ENCODE measurements around the gene PDE5A.

PDE5A gene

GRCh38 chr4:119632216-119632615 is 3.6 kb upstream of the PDE5A start:
- DNase-seq (ENCODE audit: low spot score in 2 of 2), result no peak
- Histone ChIP-seq H3K4me1 (no peaks in the 10 kb centered on the region), H3K9me3 (no peaks in the 10 kb centered on the region), H3K27me3 (ENCODE audit: low read depth) (no peaks in the 10 kb centered on the region; the same call in 1 of the 2 replicates), H3K36me3 (replicated peaks) (no peaks in the 10 kb centered on the region), H3K4me3 (no peak overlapping the region)
- in situ Hi-C loops (cut with MboI; ENCODE audit: low sequenced_read_pairs), result loop anchor here (25.0 kb wide), 1 partner anchor 405 kb away; no protein-coding TSS in a partner anchor

GRCh38 chr4:119629142-119629471 is 503 bp upstream of the PDE5A start:
- H3K4me3 ChIP-seq, result peak overlapping the region; percentile 56
- no peak for DNase-seq (ENCODE audit: low spot score in 2 of 2)
- peaks cover 3% of the 10 kb centered on the region; the same call in 1 of the 2 replicates for H3K4me1 ChIP-seq
- no peaks in the 10 kb centered on the region for H3K36me3 ChIP-seq (replicated peaks)
- no peaks in the 10 kb centered on the region for H3K9me3 ChIP-seq
- in situ Hi-C loops (cut with MboI; ENCODE audit: low sequenced_read_pairs), result loop anchor here (25.0 kb wide), 1 partner anchor 408 kb away; no protein-coding TSS in a partner anchor
- no peaks in the 10 kb centered on the region for H3K27me3 ChIP-seq (ENCODE audit: low read depth)

- Histone ChIP-seq H3K4me3 (peak overlapping the region; percentile 56), H3K9me3 (no peaks in the 10 kb centered on the region), H3K27me3 (ENCODE audit: low read depth) (no peaks in the 10 kb centered on the region), H3K4me1 (peaks cover 10% of the 10 kb centered on the region), H3K36me3 (replicated peaks) (no peaks in the 10 kb centered on the region)
- in situ Hi-C loops (cut with MboI; ENCODE audit: low sequenced_read_pairs), result loop anchor here (25.0 kb wide), 1 partner anchor 410 kb away; no protein-coding TSS in a partner anchor
- DNase-seq (ENCODE audit: low spot score in 2 of 2), result peak; percentile 36 to 76
Observed at GRCh38 chr4:119627267-119628255, 1.0 kb downstream of the PDE5A start.

- in situ Hi-C loops (cut with MboI; ENCODE audit: low sequenced_read_pairs), result loop anchor here (25.0 kb wide), 1 partner anchor 410 kb away; no protein-coding TSS in a partner anchor
Observed at GRCh38 chr4:119626943-119627266, 1.7 kb downstream of the PDE5A start.

GRCh38 chr4:119626420-119626819 is 2.2 kb downstream of the PDE5A start:
- Histone ChIP-seq H3K4me3 (peak overlapping the region; percentile 56), H3K36me3 (replicated peaks) (no peaks in the 10 kb centered on the region), H3K27me3 (ENCODE audit: low read depth) (no peaks in the 10 kb centered on the region), H3K9me3 (no peaks in the 10 kb centered on the region), H3K4me1 (peaks cover 10% of the 10 kb centered on the region)
- no peak for DNase-seq (ENCODE audit: low spot score in 2 of 2)
- in situ Hi-C loops (cut with MboI; ENCODE audit: low sequenced_read_pairs), result loop anchor here (25.0 kb wide), 1 partner anchor 411 kb away; no protein-coding TSS in a partner anchor

More at GRCh38 chr4:119626943-119627266, 1.7 kb downstream of the PDE5A start:
- no peaks in the 10 kb centered on the region for H3K27me3 ChIP-seq (ENCODE audit: low read depth)
- H3K9me3 ChIP-seq, result no peaks in the 10 kb centered on the region
- H3K36me3 ChIP-seq (replicated peaks), result no peaks in the 10 kb centered on the region
- peaks cover 10% of the 10 kb centered on the region for H3K4me1 ChIP-seq
- no peak for DNase-seq (ENCODE audit: low spot score in 2 of 2)
- H3K4me3 ChIP-seq, result peak overlapping the region; percentile 56

- in situ Hi-C loops (cut with MboI; ENCODE audit: low sequenced_read_pairs), result loop anchor here (25.0 kb wide), 1 partner anchor 412 kb away; no protein-coding TSS in a partner anchor
- no peaks in the 10 kb centered on the region for H3K27me3 ChIP-seq (ENCODE audit: low read depth)
- H3K4me1 ChIP-seq, result peaks cover 10% of the 10 kb centered on the region
- DNase-seq (ENCODE audit: low spot score in 2 of 2), result no peak
- H3K9me3 ChIP-seq, result no peaks in the 10 kb centered on the region
- H3K36me3 ChIP-seq (replicated peaks), result no peaks in the 10 kb centered on the region
- H3K4me3 ChIP-seq, result no peak overlapping the region
Observed at GRCh38 chr4:119625761-119626160, 2.8 kb downstream of the PDE5A start.

GRCh38 chr4:119624356-119624755 is 4.2 kb downstream of the PDE5A start:
- Histone ChIP-seq H3K4me3 (no peak overlapping the region), H3K4me1 (peaks cover 14% of the 10 kb centered on the region), H3K36me3 (replicated peaks) (no peaks in the 10 kb centered on the region), H3K27me3 (ENCODE audit: low read depth) (no peaks in the 10 kb centered on the region), H3K9me3 (no peaks in the 10 kb centered on the region)
- DNase-seq (ENCODE audit: low spot score in 2 of 2), result no peak
- in situ Hi-C loops (cut with MboI; ENCODE audit: low sequenced_read_pairs), result no loop called here

- DNase-seq (ENCODE audit: low spot score in 2 of 2), result no peak
- H3K36me3 ChIP-seq (replicated peaks), result no peaks in the 10 kb centered on the region
- no peak overlapping the region for H3K4me3 ChIP-seq
- peaks cover 14% of the 10 kb centered on the region for H3K4me1 ChIP-seq
- no peaks in the 10 kb centered on the region for H3K27me3 ChIP-seq (ENCODE audit: low read depth)
- H3K9me3 ChIP-seq, result no peaks in the 10 kb centered on the region
- in situ Hi-C loops (cut with MboI; ENCODE audit: low sequenced_read_pairs), result no loop called here
Observed at GRCh38 chr4:119623025-119623424, 5.6 kb downstream of the PDE5A start.

GRCh38 chr4:119615068-119615719 is 13.4 kb downstream of the PDE5A start:
- Histone ChIP-seq H3K27me3 (ENCODE audit: low read depth) (no peaks in the 10 kb centered on the region), H3K36me3 (replicated peaks) (no peaks in the 10 kb centered on the region), H3K4me3 (no peak overlapping the region), H3K9me3 (no peaks in the 10 kb centered on the region), H3K4me1 (peaks cover 2% of the 10 kb centered on the region; the same call in 1 of the 2 replicates)
- in situ Hi-C loops (cut with MboI; ENCODE audit: low sequenced_read_pairs), result no loop called here
- DNase-seq (ENCODE audit: low spot score in 2 of 2), result no peak

GRCh38 chr4:119604266-119604665 is 24.3 kb downstream of the PDE5A start:
- no peak for DNase-seq (ENCODE audit: low spot score in 2 of 2)
- no peaks in the 10 kb centered on the region for H3K4me1 ChIP-seq
- in situ Hi-C loops (cut with MboI; ENCODE audit: low sequenced_read_pairs), result no loop called here
- no peaks in the 10 kb centered on the region for H3K36me3 ChIP-seq (replicated peaks)
- no peak overlapping the region for H3K4me3 ChIP-seq
- no peaks in the 10 kb centered on the region for H3K27me3 ChIP-seq (ENCODE audit: low read depth)
- H3K9me3 ChIP-seq, result no peaks in the 10 kb centered on the region

- in situ Hi-C loops (cut with MboI; ENCODE audit: low sequenced_read_pairs), result no loop called here
- H3K27me3 ChIP-seq (ENCODE audit: low read depth), result no peaks in the 10 kb centered on the region
- DNase-seq (ENCODE audit: low spot score in 2 of 2), result no peak
- H3K4me1 ChIP-seq, result peaks cover 2% of the 10 kb centered on the region; the same call in 1 of the 2 replicates
- no peak overlapping the region for H3K4me3 ChIP-seq
- no peaks in the 10 kb centered on the region for H3K36me3 ChIP-seq (replicated peaks)
- H3K9me3 ChIP-seq, result no peaks in the 10 kb centered on the region
Observed at GRCh38 chr4:119602366-119602765, 26.2 kb downstream of the PDE5A start.

- in situ Hi-C loops (cut with MboI; ENCODE audit: low sequenced_read_pairs), result no loop called here
- Histone ChIP-seq H3K27me3 (ENCODE audit: low read depth) (no peaks in the 10 kb centered on the region), H3K4me1 (peaks cover 3% of the 10 kb centered on the region; the same call in 1 of the 2 replicates), H3K4me3 (no peak overlapping the region), H3K9me3 (no peaks in the 10 kb centered on the region), H3K36me3 (replicated peaks) (no peaks in the 10 kb centered on the region)
- DNase-seq (ENCODE audit: low spot score in 2 of 2), result peak in 1 of 2 experiments; percentile 28
Observed at GRCh38 chr4:119598521-119598920, 30.1 kb downstream of the PDE5A start.

- H3K36me3 ChIP-seq (replicated peaks), result no peaks in the 10 kb centered on the region
- H3K27me3 ChIP-seq (ENCODE audit: low read depth), result no peaks in the 10 kb centered on the region
- no peak overlapping the region for H3K4me3 ChIP-seq
- in situ Hi-C loops (cut with MboI; ENCODE audit: low sequenced_read_pairs), result no loop called here
- peak in 1 of 2 experiments; percentile 33 for DNase-seq (ENCODE audit: low spot score in 2 of 2)
- no peaks in the 10 kb centered on the region for H3K9me3 ChIP-seq
- peaks cover 3% of the 10 kb centered on the region; the same call in 1 of the 2 replicates for H3K4me1 ChIP-seq
Observed at GRCh38 chr4:119597377-119597776, 31.2 kb downstream of the PDE5A start.

- Histone ChIP-seq H3K9me3 (no peaks in the 10 kb centered on the region), H3K4me3 (no peak overlapping the region), H3K4me1 (peaks cover 8% of the 10 kb centered on the region; the same call in 1 of the 2 replicates), H3K27me3 (ENCODE audit: low read depth) (no peaks in the 10 kb centered on the region), H3K36me3 (replicated peaks) (no peaks in the 10 kb centered on the region)
- no peak for DNase-seq (ENCODE audit: low spot score in 2 of 2)
- in situ Hi-C loops (cut with MboI; ENCODE audit: low sequenced_read_pairs), result no loop called here
Observed at GRCh38 chr4:119593698-119594097, 34.9 kb downstream of the PDE5A start.
